NB4 (cell line): ENCODE data around the gene DDX6.
"Not testable (repeated sequence)": the region's sequence is repeated elsewhere in the genome, so short reads cannot be mapped to it uniquely, and the experiment has no call there.

Experiments
- DNase-seq: peaks from one replicate; pipeline ENCODE4 v3.0.0; 2010; ENCODE audit warnings: low read depth
- H3K4me3 ChIP-seq: one replicate; pipeline ENCODE4 v1.5.1; 2011; ENCODE audit warnings: mild to moderate bottlenecking, low read depth, low read length, moderate library complexity
- CTCF ChIP-seq: IDR thresholded peaks from one replicate; pipeline ENCODE4 v1.5.1; 2012; ENCODE audit warnings: low read depth, low read length
- MYC ChIP-seq: IDR thresholded peaks from 2 replicates; pipeline ENCODE4 v1.6.1; 2011; ENCODE audit warnings: low read depth, low read length
- POLR2A ChIP-seq: IDR thresholded peaks from 2 replicates; pipeline ENCODE4 v1.6.1; 2011; ENCODE audit warnings: mild to moderate bottlenecking; ENCODE audit not compliant: insufficient read length; ENCODE audit errors: extremely low read depth
- TF ChIP-seq, protein P1 (sequence below): IDR thresholded peaks from 2 replicates; pipeline ENCODE4 v1.6.1; 2011; ENCODE audit warnings: low read depth, low read length

The DDX6 gene

GRCh38 chr11:118717733-118718132 is 73.2 kb downstream of the DDX6 start:
- not testable (repeated sequence) for DNase-seq, H3K4me3 ChIP-seq

- not testable (repeated sequence) for DNase-seq, H3K4me3 ChIP-seq
These were observed 73.7 kb downstream of the DDX6 start for GRCh38 chr11:118717221-118717620.

DNA sequence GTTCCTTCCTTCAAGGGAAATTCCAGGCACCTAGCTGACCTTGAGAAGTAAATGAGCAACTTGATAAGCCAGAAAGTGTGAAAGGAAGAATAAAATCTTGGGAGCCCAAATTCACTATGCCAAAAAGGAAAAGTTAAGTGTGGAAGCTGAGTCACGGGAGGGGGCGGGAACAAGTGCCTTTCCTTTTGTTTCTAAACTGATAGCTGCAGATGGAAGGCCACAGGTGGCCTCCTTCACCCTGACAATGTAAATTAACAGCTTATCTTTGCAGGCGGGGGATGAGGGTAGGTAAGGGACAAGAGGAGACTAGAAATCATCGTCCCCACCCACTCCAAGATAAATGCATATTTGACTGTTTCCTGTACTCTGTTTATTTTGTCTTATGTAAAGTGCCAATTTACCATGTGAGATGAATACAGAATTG is 75.1 kb downstream of the DDX6 start:
- no peak for DNase-seq
- no peak overlapping the region for H3K4me3 ChIP-seq
- TF ChIP-seq, protein P1, sequence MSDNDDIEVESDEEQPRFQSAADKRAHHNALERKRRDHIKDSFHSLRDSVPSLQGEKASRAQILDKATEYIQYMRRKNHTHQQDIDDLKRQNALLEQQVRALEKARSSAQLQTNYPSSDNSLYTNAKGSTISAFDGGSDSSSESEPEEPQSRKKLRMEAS: no peak
- TF ChIP-seq POLR2A (no peak), CTCF (no peak), MYC (no peak)

GRCh38 chr11:118715245-118715831 is 75.6 kb downstream of the DDX6 start:
- no peak for TF ChIP-seq CTCF
- DNase-seq: no peak
- no peak overlapping the region for H3K4me3 ChIP-seq

DNA sequence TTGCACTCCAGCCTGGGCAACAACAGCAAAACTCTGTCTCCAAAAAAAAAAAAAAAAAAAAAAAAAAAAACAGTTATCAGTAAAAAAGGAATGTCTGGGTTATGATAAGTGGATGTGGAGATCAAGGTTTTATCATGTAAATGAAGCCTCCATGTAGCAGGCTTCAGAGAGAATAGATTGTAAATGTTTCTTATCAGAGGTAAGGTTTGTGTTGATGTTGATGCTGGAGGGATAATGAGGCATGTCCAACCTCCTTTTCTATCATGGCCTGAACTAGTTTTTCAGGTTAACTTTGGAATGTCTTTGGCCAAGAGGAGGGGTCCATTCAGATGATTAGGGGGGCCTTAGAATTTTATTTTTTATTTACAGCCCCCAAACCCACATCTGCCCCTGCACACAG is 76.1 kb downstream of the DDX6 start:
- H3K4me3 ChIP-seq: no peak overlapping the region
- DNase-seq: no peak
- TF ChIP-seq MYC: no peak

DNA sequence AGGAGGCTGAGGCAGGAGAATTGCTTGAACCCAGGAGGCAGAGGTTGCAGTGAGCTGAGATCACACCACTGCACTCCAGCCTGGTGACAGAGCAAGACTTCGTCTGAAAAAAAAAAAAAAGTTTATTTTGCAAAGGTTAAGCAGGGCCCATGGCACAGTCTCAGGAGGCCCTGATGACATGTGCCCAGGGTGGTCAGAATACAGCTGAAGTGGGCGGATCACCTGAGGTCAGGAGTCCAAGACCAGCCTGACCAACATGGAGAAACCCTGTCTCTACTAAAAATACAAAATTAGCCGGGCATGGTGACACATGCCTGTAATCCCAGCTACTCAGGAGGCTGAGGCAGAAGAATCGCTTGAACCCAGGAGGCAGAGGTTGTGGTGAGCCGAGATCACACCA is 76.5 kb downstream of the DDX6 start:
- DNase-seq, H3K4me3 ChIP-seq: not testable (repeated sequence)

DNA sequence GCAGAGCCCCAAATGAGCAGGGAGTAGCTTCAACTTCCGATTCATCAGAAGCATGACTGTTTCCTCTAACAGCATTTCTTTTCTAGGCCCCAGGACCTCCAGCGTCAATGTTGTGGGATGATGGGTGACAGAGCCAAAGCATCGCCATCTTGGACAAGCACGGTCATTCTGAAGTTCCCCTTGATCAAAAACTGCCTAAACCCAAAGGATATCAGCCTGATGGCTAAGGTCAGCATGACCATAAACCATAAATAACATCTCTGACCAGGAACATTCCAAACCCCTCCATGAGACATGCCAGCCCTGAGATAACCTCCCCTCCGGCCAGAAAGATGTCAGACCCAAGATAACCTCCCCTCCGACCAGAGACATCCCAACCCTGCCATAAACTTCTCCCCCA is 82.7 kb downstream of the DDX6 start:
- TF ChIP-seq MYC (no peak), CTCF (no peak), POLR2A (no peak)
- TF ChIP-seq, protein P1: no peak
- no peak overlapping the region for H3K4me3 ChIP-seq

DNA sequence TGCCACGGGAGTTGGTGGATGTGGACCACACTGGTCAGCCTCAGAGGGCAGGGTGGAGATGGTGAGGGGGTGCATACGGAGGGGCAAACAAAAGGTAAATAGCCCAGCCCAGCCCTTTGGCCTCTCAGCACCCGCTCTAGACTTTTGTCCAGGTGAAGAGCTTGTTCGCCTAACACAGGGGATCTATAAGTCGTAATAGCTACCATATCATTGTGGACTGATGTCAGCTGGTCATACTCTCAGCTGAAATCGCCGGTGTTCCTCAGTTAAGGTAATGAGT is 84.5 kb downstream of the DDX6 start:
- H3K4me3 ChIP-seq: no peak overlapping the region
- TF ChIP-seq CTCF: no peak
- DNase-seq: no peak

More for the DNA sequence above, 82.7 kb downstream of the DDX6 start:
- DNase-seq: no peak

GRCh38 chr11:118705791-118706545 is 85.0 kb downstream of the DDX6 start:
- TF ChIP-seq CTCF: no peak
- TF ChIP-seq MYC: no peak
- no peak for TF ChIP-seq POLR2A
- TF ChIP-seq, protein P1: no peak
- H3K4me3 ChIP-seq: no peak overlapping the region
- no peak for DNase-seq
